ENCODE results near the gene SETD2.
"Not testable (repeated sequence)": the region's sequence is repeated elsewhere in the genome, so short reads cannot be mapped to it uniquely, and the experiment has no call there.

DNA sequence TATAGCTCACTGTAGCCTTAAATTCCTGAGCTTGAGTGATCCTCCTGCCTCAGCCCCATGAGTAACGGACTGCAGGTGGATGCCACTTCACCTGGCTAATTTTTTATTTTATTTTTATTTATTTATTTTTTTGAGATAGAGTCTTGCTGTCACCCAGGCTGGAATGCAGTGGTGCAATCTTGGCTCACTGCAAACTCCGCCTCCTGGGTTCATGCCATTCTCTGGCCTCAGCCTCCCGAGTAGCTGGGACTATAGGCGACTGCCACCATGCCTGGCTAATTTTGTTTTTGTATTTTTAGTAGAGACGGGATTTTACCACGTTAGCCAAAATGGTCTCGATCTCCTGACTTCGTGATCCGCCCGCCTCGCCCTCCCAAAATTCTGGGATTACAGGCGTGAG, 16.1 kb upstream of the SETD2 start:
- not testable (repeated sequence) for TF ChIP-seq CTCF (conservative IDR thresholded peaks at IDR 0.05; ENCODE audit: low read depth, low read length); EZH2 (IDR thresholded peaks at IDR 0.05; ENCODE audit: low read length, unreplicated experiment); EZH2phosphoT487 (IDR thresholded peaks at IDR 0.05; ENCODE audit: borderline replicate concordance, low read length)
